ENCODE data around the gene MCM5. TPM values are rescaled to one million over a fixed set of nuclear protein-coding genes. Genes with fewer than 3 reads are reported as not detected.

MCM5 gene
- total and polyA plus RNA-seq, 2 experiments from 2014 or later: 288 to 325 TPM

- Mint-ChIP-seq H3K27ac (no peak overlapping the region), H3K4me1 (peaks cover 14% of the 10 kb centered on the region), H3K36me3 (ENCODE audit: low read depth) (no peaks in the 10 kb centered on the region), H3K27me3 (ENCODE audit: insufficient read depth, low read depth, poor library complexity) (peaks cover 22% of the 10 kb centered on the region), H3K4me3 (no peak overlapping the region), H3K9me3 (no peaks in the 10 kb centered on the region)
- H3K27ac ChIP-seq (ENCODE audit: low read depth): no peak overlapping the region
- no peak overlapping the region for H2AFZ ChIP-seq
- ATAC-seq: no peak; the same call in 1 of the 3 replicates
- no peak overlapping the region for H3K4me3 ChIP-seq
- H3K36me3 ChIP-seq (ENCODE audit: insufficient read depth): no peaks in the 10 kb centered on the region
- no peaks in the 10 kb centered on the region for H3K9me2 ChIP-seq (ENCODE audit: insufficient read depth)
- no peak overlapping the region for H3K4me2 ChIP-seq
- H3K4me1 ChIP-seq (ENCODE audit: insufficient read depth): peaks cover 5% of the 10 kb centered on the region; the same call in 1 of the 2 replicates
- TF ChIP-seq ZNF331 (CRISPR knock-in tag; IDR thresholded peaks at IDR 0.05; ENCODE audit: low read depth): no peak
- 0 out of 2 replicates have a peak, but pooled peaks have one; percentile 6 for TF ChIP-seq POLR2AphosphoS5 (IDR thresholded peaks at IDR 0.05; ENCODE audit: low read depth)
- no peaks in the 10 kb centered on the region for H4K20me1 ChIP-seq (replicated peaks; ENCODE audit: insufficient read depth)
- no peak for DNase-seq (ENCODE audit: low spot score)
- H3K27me3 ChIP-seq (ENCODE audit: insufficient read depth): no peaks in the 10 kb centered on the region
- H3K79me2 ChIP-seq (replicated peaks; ENCODE audit: insufficient read depth): no peaks in the 10 kb centered on the region
- H3F3A ChIP-seq (replicated peaks; ENCODE audit: low read depth): no peaks in the 10 kb centered on the region
These were observed 58.0 kb downstream of the MCM5 start for GRCh38 chr22:35457729-35458546.

- no peaks in the 10 kb centered on the region for H3K9me2 ChIP-seq (ENCODE audit: insufficient read depth)
- H3K27me3 Mint-ChIP-seq (ENCODE audit: insufficient read depth, low read depth, poor library complexity): peaks cover 18% of the 10 kb centered on the region
- no peak overlapping the region for H3K4me3 Mint-ChIP-seq
- H2AFZ ChIP-seq: no peak overlapping the region
- no peak overlapping the region for H3K27ac Mint-ChIP-seq
- H3K27me3 ChIP-seq (ENCODE audit: insufficient read depth): no peaks in the 10 kb centered on the region
- DNase-seq (ENCODE audit: low spot score): no peak
- peaks cover 14% of the 10 kb centered on the region for H3K4me1 Mint-ChIP-seq
- H3K9me3 Mint-ChIP-seq: peaks cover 3% of the 10 kb centered on the region; the same call in 1 of the 3 replicates
- H3K36me3 Mint-ChIP-seq (ENCODE audit: low read depth): peaks cover 3% of the 10 kb centered on the region; the same call in 1 of the 3 replicates
- H3K4me1 ChIP-seq (ENCODE audit: insufficient read depth): peaks cover 5% of the 10 kb centered on the region; the same call in 1 of the 2 replicates
- no peaks in the 10 kb centered on the region for H3K36me3 ChIP-seq (ENCODE audit: insufficient read depth)
- H3K79me2 ChIP-seq (replicated peaks; ENCODE audit: insufficient read depth): no peaks in the 10 kb centered on the region
- peak; percentile 72 for ATAC-seq
- H4K20me1 ChIP-seq (replicated peaks; ENCODE audit: insufficient read depth): no peaks in the 10 kb centered on the region
- H3K27ac ChIP-seq (ENCODE audit: low read depth): no peak overlapping the region
- no peaks in the 10 kb centered on the region for H3F3A ChIP-seq (replicated peaks; ENCODE audit: low read depth)
- H3K4me3 ChIP-seq: no peak overlapping the region
- no peak overlapping the region for H3K4me2 ChIP-seq
- TF ChIP-seq CTCF (conservative IDR thresholded peaks at IDR 0.05; ENCODE audit: low read depth in 2 of 2) (no peak), EZH2phosphoT487 (IDR thresholded peaks at IDR 0.05; ENCODE audit: unreplicated experiment) (no peak), REST (IDR thresholded peaks at IDR 0.05; ENCODE audit: unreplicated experiment) (no peak), STAT1 (IDR thresholded peaks at IDR 0.05; ENCODE audit: unreplicated experiment) (no peak), NANOG (IDR thresholded peaks at IDR 0.05; ENCODE audit: borderline replicate concordance) (no peak), CREB1 (CRISPR knock-in tag; IDR thresholded peaks at IDR 0.05; ENCODE audit: low read depth) (no peak)
These were observed 58.8 kb downstream of the MCM5 start for GRCh38 chr22:35458547-35459422.

All from GM23338 (cell line).